SK-N-SH treated with all-trans-retinoic acid at 6 μM for 48 hours (cell line): ENCODE data around the gene OPTN.
A peak's percentile ranks its signal among the peaks of the same experiment; 100 is the strongest.

Source experiments
- ATAC-seq: fragments of 200-7000 bp; cut with Tn5 transposase; 3 replicates; pipeline ENCODE4 v1.9.1; 2020; ENCODE audit warnings: mild to moderate bottlenecking, moderate library complexity
- ARNTL ChIP-seq: fragments of 450-650 bp; formaldehyde crosslinking; IDR thresholded peaks from 2 replicates; pipeline ENCODE4 v1.5.0; 2020; ENCODE audit warnings: low read depth, mild to moderate bottlenecking, moderate library complexity, borderline replicate concordance
- BACH2 ChIP-seq: fragments of 250-450 bp; sonication (Bioruptor Pico); IDR thresholded peaks from 2 replicates; pipeline ENCODE4 v1.9.0; 2021; ENCODE audit warnings: mild to moderate bottlenecking, borderline replicate concordance
- CSDC2 ChIP-seq: fragments of 250-450 bp; sonication (Bioruptor Pico); IDR thresholded peaks from 2 replicates; pipeline ENCODE4 v1.5.0; 2020; ENCODE audit warnings: mild to moderate bottlenecking, moderate library complexity
- GLIS3 ChIP-seq: fragments of 250-450 bp; sonication (Bioruptor Pico); IDR thresholded peaks from 2 replicates; pipeline ENCODE4 v1.5.0; 2020; ENCODE audit warnings: mild to moderate bottlenecking, moderate library complexity
- OSR1 ChIP-seq: fragments of 250-450 bp; sonication (Bioruptor Pico); IDR thresholded peaks from 2 replicates; pipeline ENCODE4 v1.8.0; 2022; ENCODE audit warnings: moderate library complexity, mild to moderate bottlenecking, inconsistent platforms
- PPARA ChIP-seq: fragments of 250-450 bp; sonication (Bioruptor Pico); IDR thresholded peaks from 2 replicates; pipeline ENCODE4 v1.5.0; 2020; ENCODE audit warnings: mild to moderate bottlenecking, borderline replicate concordance
- SNAI2 ChIP-seq: fragments of 250-450 bp; sonication (Bioruptor Pico); IDR thresholded peaks from 2 replicates; pipeline ENCODE4 v1.5.0; 2020; ENCODE audit warnings: mild to moderate bottlenecking, moderate library complexity
- TOX ChIP-seq: fragments of 250-450 bp; sonication (Bioruptor Pico); IDR thresholded peaks from 2 replicates; pipeline ENCODE4 v1.8.0; 2021; ENCODE audit warnings: mild to moderate bottlenecking, moderate library complexity, borderline replicate concordance
- ZC3H10 ChIP-seq: fragments of 250-450 bp; sonication (Bioruptor Pico); IDR thresholded peaks from 2 replicates; pipeline ENCODE4 v1.5.1; 2021; ENCODE audit warnings: mild to moderate bottlenecking, moderate library complexity
- ZFP3 ChIP-seq: fragments of 250-450 bp; sonication (Bioruptor Pico); IDR thresholded peaks from 2 replicates; pipeline ENCODE4 v1.5.0; 2020; ENCODE audit warnings: mild to moderate bottlenecking, moderate library complexity
- ZFP30 ChIP-seq: fragments of 450-650 bp; formaldehyde crosslinking; IDR thresholded peaks from 2 replicates; pipeline ENCODE4 v1.5.0; 2022; ENCODE audit warnings: mild to moderate bottlenecking, moderate library complexity
- ZNF565 ChIP-seq: fragments of 450-650 bp; formaldehyde crosslinking; conservative IDR thresholded peaks from 2 replicates; pipeline ENCODE4 v1.5.0; 2020; ENCODE audit warnings: low read depth, mild to moderate bottlenecking, moderate library complexity
- ZNF70 ChIP-seq: fragments of 450-650 bp; formaldehyde crosslinking; IDR thresholded peaks from 2 replicates; pipeline ENCODE4 v1.5.0; 2020; ENCODE audit warnings: mild to moderate bottlenecking, moderate library complexity
- ZNF8 ChIP-seq: fragments of 450-650 bp; formaldehyde crosslinking; IDR thresholded peaks from 2 replicates; pipeline ENCODE4 v1.5.0; 2020; ENCODE audit warnings: mild to moderate bottlenecking, moderate library complexity
- TF ChIP-seq, protein P1 (sequence below): fragments of 250-450 bp; sonication (Bioruptor Pico); IDR thresholded peaks from 2 replicates; pipeline ENCODE4 v1.5.1; 2020; ENCODE audit warnings: low read depth, mild to moderate bottlenecking, moderate library complexity
- TF ChIP-seq, protein P2 (sequence below): fragments of 250-450 bp; sonication (Bioruptor Pico); IDR thresholded peaks from 2 replicates; pipeline ENCODE4 v1.5.1; 2021; ENCODE audit warnings: mild to moderate bottlenecking, moderate library complexity
- TF ChIP-seq, protein P3 (sequence below): fragments of 250-450 bp; sonication (Bioruptor Pico); IDR thresholded peaks from 2 replicates; pipeline ENCODE4 v1.5.0; 2020; ENCODE audit warnings: mild to moderate bottlenecking, moderate library complexity
- TF ChIP-seq, protein P4 (sequence below): fragments of 250-450 bp; sonication (Bioruptor Pico); IDR thresholded peaks from 2 replicates; pipeline ENCODE4 v1.8.0; 2020; ENCODE audit warnings: mild to moderate bottlenecking, moderate library complexity, borderline replicate concordance

Gene OPTN

DNA sequence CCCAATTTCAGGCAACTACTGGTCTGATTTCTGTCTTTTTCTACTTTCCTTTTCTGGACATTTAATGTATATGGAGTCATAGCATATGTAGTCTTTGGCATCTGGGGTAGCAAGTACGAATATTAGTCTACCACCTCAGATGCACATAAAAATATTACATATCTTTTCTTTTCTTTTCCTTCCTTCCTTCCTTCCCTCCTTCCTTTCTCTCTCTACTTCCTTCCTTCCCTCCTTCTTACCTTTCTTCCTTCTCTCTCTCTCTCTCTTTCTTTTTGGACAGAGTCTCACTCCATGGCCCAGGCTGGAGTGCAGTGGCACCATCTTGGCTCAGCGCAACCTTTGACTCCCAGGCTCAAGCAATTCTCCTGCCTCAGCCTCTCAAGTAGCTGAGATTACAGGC lies 4.0 kb upstream of the OPTN start (continued):
- TF ChIP-seq ZFP30 (CRISPR knock-in tag) (no peak), ZNF565 (CRISPR knock-in tag) (no peak), BACH2 (CRISPR knock-in tag) (no peak), ZNF70 (CRISPR knock-in tag) (no peak)
- TF ChIP-seq, protein P1, sequence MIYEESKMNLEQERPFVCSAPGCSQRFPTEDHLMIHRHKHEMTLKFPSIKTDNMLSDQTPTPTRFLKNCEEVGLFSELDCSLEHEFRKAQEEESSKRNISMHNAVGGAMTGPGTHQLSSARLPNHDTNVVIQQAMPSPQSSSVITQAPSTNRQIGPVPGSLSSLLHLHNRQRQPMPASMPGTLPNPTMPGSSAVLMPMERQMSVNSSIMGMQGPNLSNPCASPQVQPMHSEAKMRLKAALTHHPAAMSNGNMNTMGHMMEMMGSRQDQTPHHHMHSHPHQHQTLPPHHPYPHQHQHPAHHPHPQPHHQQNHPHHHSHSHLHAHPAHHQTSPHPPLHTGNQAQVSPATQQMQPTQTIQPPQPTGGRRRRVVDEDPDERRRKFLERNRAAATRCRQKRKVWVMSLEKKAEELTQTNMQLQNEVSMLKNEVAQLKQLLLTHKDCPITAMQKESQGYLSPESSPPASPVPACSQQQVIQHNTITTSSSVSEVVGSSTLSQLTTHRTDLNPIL (CRISPR knock-in tag) = no peak
- TF ChIP-seq, protein P2, sequence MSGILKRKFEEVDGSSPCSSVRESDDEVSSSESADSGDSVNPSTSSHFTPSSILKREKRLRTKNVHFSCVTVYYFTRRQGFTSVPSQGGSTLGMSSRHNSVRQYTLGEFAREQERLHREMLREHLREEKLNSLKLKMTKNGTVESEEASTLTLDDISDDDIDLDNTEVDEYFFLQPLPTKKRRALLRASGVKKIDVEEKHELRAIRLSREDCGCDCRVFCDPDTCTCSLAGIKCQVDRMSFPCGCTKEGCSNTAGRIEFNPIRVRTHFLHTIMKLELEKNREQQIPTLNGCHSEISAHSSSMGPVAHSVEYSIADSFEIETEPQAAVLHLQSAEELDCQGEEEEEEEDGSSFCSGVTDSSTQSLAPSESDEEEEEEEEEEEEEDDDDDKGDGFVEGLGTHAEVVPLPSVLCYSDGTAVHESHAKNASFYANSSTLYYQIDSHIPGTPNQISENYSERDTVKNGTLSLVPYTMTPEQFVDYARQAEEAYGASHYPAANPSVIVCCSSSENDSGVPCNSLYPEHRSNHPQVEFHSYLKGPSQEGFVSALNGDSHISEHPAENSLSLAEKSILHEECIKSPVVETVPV = no peak

DNA sequence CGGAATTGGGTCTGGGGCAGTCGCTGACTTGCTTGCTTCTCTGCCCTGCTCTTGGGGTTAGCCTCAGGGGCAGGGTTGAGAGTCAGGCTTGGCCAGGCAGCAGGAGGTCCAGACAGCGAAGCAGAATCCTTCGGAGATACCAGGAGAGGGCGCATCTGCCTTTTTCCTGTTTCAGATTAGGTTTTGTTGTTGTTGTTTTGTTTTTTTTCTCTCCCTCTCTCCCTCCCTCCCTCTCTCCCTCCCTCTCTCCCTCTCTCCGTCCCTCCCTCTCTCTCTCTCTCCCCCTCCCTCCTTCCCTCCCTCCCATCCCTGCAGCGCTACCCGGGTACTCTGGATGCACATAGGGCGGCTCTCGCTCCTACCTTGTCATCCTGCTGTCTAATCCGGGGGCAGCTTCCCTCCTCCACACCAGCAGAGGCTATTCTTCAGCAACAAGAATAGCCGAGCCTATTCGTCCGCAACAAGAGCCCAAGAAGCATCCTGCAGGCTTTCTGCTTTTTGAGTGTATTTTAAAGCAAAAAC lies 758 bp upstream of the OPTN start:
- TF ChIP-seq ZFP3 (CRISPR knock-in tag) (no peak), ZC3H10 (no peak), OSR1 (CRISPR knock-in tag) (no peak)
- TF ChIP-seq, protein P3, sequence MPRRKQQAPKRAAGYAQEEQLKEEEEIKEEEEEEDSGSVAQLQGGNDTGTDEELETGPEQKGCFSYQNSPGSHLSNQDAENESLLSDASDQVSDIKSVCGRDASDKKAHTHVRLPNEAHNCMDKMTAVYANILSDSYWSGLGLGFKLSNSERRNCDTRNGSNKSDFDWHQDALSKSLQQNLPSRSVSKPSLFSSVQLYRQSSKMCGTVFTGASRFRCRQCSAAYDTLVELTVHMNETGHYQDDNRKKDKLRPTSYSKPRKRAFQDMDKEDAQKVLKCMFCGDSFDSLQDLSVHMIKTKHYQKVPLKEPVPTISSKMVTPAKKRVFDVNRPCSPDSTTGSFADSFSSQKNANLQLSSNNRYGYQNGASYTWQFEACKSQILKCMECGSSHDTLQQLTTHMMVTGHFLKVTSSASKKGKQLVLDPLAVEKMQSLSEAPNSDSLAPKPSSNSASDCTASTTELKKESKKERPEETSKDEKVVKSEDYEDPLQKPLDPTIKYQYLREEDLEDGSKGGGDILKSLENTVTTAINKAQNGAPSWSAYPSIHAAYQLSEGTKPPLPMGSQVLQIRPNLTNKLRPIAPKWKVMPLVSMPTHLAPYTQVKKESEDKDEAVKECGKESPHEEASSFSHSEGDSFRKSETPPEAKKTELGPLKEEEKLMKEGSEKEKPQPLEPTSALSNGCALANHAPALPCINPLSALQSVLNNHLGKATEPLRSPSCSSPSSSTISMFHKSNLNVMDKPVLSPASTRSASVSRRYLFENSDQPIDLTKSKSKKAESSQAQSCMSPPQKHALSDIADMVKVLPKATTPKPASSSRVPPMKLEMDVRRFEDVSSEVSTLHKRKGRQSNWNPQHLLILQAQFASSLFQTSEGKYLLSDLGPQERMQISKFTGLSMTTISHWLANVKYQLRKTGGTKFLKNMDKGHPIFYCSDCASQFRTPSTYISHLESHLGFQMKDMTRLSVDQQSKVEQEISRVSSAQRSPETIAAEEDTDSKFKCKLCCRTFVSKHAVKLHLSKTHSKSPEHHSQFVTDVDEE = 0 out of 2 replicates have a peak, but pooled peaks have one; percentile 41
- TF ChIP-seq, all 23 proteins: peak for 1
- ATAC-seq = peak; percentile 80

DNA sequence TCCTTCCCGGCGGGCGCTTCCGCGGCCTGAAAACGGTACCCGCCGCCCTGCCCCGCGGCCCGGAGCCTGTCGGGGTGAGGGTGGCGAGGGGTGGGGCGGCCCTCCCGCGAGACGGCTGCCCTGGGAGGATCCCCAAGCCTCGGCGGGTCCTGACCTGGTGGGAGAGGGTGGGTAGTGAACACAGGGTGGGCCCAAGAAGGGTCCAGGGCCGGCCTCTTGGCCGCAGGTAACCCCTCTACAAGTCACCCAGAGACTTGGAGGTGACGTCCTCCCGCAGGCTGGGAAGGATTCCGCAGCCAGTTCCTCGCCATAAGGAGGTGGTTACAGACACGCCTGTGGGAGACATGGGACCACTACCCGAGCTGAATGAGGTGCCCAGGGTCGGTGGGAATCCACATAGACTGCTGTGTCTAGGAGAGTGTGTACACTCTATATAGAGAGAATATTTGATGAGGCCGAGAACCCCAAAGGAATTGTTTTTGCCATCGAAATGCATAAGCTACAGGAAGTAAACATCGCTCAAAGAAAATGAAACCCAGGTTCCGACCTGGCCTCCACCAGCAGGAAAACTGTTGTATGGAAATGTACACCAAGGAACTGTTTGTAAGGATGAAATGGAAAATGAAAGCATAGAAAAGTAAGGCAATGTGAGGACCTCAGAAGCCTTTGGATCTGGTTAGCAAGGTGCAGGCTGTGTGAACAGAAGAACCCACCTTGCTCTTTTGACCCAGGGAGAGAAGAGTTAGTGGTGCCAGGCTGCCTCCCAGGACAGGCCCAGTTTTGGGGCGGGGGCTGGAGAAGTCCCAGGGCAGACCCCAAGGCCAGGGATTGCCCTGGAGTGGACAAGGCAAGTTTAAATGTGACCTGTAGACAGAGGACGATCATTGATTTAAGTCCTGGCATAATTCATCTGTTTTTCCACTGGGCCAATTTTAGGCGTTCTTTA lies 659 bp downstream of the OPTN start:
- TF ChIP-seq ZNF8 (CRISPR knock-in tag) = no peak
- TF ChIP-seq, protein P4, sequence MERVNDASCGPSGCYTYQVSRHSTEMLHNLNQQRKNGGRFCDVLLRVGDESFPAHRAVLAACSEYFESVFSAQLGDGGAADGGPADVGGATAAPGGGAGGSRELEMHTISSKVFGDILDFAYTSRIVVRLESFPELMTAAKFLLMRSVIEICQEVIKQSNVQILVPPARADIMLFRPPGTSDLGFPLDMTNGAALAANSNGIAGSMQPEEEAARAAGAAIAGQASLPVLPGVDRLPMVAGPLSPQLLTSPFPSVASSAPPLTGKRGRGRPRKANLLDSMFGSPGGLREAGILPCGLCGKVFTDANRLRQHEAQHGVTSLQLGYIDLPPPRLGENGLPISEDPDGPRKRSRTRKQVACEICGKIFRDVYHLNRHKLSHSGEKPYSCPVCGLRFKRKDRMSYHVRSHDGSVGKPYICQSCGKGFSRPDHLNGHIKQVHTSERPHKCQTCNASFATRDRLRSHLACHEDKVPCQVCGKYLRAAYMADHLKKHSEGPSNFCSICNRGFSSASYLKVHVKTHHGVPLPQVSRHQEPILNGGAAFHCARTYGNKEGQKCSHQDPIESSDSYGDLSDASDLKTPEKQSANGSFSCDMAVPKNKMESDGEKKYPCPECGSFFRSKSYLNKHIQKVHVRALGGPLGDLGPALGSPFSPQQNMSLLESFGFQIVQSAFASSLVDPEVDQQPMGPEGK (CRISPR knock-in tag) = no peak
- no peak for TF ChIP-seq PPARA (CRISPR knock-in tag)
- no peak for TF ChIP-seq TOX (CRISPR knock-in tag)
- peak; percentile 46 for ATAC-seq

DNA sequence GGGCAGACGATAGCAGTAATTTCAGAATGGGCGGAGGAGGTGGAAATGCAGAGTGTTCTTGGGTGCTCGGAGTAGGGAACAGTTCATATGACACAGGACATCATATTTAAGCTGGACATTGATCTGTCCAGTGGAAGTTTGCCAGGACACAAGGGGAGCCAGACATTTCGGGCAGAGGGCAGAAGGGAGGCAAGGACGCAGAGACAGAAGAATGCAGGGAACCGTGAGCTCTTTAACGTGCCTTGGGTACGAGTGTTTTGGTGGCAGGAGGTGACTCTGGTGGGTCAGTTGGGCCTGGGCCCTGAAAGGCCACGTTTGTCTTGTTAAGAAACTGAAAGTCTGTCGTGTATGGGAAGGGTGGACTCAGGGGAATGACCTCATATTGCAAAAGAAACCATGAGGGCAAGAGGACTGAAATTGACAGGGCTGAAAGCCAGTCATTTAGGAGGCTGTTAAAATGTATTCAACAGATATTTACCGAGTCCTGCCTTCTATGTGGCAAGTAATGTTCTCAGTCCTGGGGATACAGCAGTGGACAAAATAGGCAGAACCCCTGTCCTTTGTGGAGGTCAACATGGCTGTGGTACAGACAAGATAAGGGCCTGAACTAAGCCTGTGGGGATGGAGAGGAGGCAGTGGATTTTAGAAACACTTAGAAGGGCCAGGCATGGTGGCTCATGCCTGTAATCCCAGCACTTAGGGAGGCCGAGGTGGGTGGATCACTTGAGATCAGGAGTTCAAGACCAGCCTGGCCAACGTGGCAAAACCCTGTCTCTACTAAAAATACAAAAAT lies 2.2 kb downstream of the OPTN start:
- TF ChIP-seq, protein P2 = no peak
- TF ChIP-seq ZNF70 (CRISPR knock-in tag) (no peak), CSDC2 (CRISPR knock-in tag) (no peak), GLIS3 (no peak), ZFP3 (CRISPR knock-in tag) (no peak), SNAI2 (no peak), BACH2 (CRISPR knock-in tag) (no peak), TOX (CRISPR knock-in tag) (no peak), OSR1 (CRISPR knock-in tag) (no peak), ARNTL (CRISPR knock-in tag) (no peak)
- TF ChIP-seq, protein P4 (CRISPR knock-in tag) = no peak
- TF ChIP-seq, protein P1 (CRISPR knock-in tag) = no peak
- TF ChIP-seq, all 23 proteins: peak for 0
- ATAC-seq = no peak
